GM12872 (cell line): ENCODE measurements around the gene AMPH.

ENCODE experiments used
- CTCF ChIP-seq: IDR thresholded peaks from 3 replicates; pipeline ENCODE4 v1.5.1; 2011; ENCODE audit warnings: low read depth, mild to moderate bottlenecking, low read length, moderate library complexity; ENCODE audit not compliant: insufficient read depth

Gene AMPH

GRCh38 chr7:38478404-38478803 lies 152.8 kb downstream of the AMPH start:
- no peak for TF ChIP-seq CTCF

GRCh38 chr7:38477333-38477732 lies 153.8 kb downstream of the AMPH start:
- TF ChIP-seq CTCF: no peak

GRCh38 chr7:38476764-38477163 lies 154.4 kb downstream of the AMPH start:
- TF ChIP-seq CTCF: no peak

- no peak for TF ChIP-seq CTCF
These were observed 165.2 kb downstream of the AMPH start for GRCh38 chr7:38465956-38466355.

- no peak for TF ChIP-seq CTCF
These were observed 167.6 kb downstream of the AMPH start for GRCh38 chr7:38463277-38464225.

- no peak for TF ChIP-seq CTCF
These were observed 168.4 kb downstream of the AMPH start for GRCh38 chr7:38462819-38463218.

GRCh38 chr7:38461887-38462286 lies 169.3 kb downstream of the AMPH start:
- no peak for TF ChIP-seq CTCF
